Neural cell (in vitro differentiated cells): ENCODE results near the gene ABRACL. TPM values are rescaled to one million over a fixed set of nuclear protein-coding genes. Genes with fewer than 3 reads are reported as not detected.

Experiments used
- H2AFZ ChIP-seq: fragments of 200-600, 300-800 bp; sonication (generic), shearing (Covaris generic); 2 replicates; pipeline ENCODE4 v1.6.0; 2014; ENCODE audit warnings: low read depth, mild to moderate bottlenecking, antibody characterized with exemption, low read length, moderate library complexity
- H3F3A ChIP-seq: fragments of 200-600 bp; shearing (Covaris generic); 2 replicates; pipeline ENCODE4 v1.6.1; 2016; ENCODE audit warnings: mild to moderate bottlenecking, moderate library complexity, mixed read lengths, antibody characterized with exemption, low read length; ENCODE audit not compliant: insufficient read depth, poor library complexity, severe bottlenecking
- H3K27ac ChIP-seq: fragments of 200-600, 300-800 bp; sonication (generic), shearing (Covaris generic); 2 replicates; pipeline ENCODE4 v1.5.1; 2014; ENCODE audit warnings: mild to moderate bottlenecking, low read length, moderate library complexity
- H3K27me3 ChIP-seq: fragments of 300-800, 200-600 bp; sonication (generic), shearing (Covaris generic); 2 replicates; pipeline ENCODE4 v1.6.0; 2014; ENCODE audit warnings: mild to moderate bottlenecking, low read depth, low read length, moderate library complexity; ENCODE audit not compliant: insufficient read depth
- H3K36me3 ChIP-seq: fragments of 300-800, 200-600 bp; sonication (generic), shearing (Covaris generic); 2 replicates; pipeline ENCODE4 v1.5.1; 2014; ENCODE audit warnings: mild to moderate bottlenecking, antibody characterized with exemption, low read length, moderate library complexity; ENCODE audit not compliant: insufficient read depth
- H3K4me2 ChIP-seq: fragments of 300-800, 200-600 bp; sonication (generic), shearing (Covaris generic); 2 replicates; pipeline ENCODE4 v1.6.0; 2014; ENCODE audit warnings: mild to moderate bottlenecking, low read length
- H3K4me3 ChIP-seq: fragments of 300-800, 200-600 bp; sonication (generic), shearing (Covaris generic); 2 replicates; pipeline ENCODE4 v1.5.1; 2014; ENCODE audit warnings: mild to moderate bottlenecking, low read length, moderate library complexity
- H3K79me2 ChIP-seq: fragments of 200-600 bp; shearing (Covaris generic); replicated peaks from 2 replicates; pipeline ENCODE4 v1.6.0; 2014; ENCODE audit warnings: mild to moderate bottlenecking, low read length, moderate library complexity; ENCODE audit not compliant: insufficient read depth
- H3K9ac ChIP-seq: fragments of 300-800, 200-600 bp; sonication (generic), shearing (Covaris generic); 2 replicates; pipeline ENCODE4 v1.6.1; 2016; ENCODE audit warnings: mild to moderate bottlenecking, low read length, mixed read lengths
- H3K9me2 ChIP-seq: fragments of 200-600 bp; shearing (Covaris generic); 2 replicates; pipeline ENCODE4 v1.6.1; 2016; ENCODE audit warnings: mild to moderate bottlenecking, low read length, mixed read lengths; ENCODE audit not compliant: insufficient read depth
- H3K9me3 ChIP-seq: fragments of 200-600, 300-800 bp; sonication (generic), shearing (Covaris generic); 2 replicates; pipeline ENCODE4 v1.6.1; 2016; ENCODE audit warnings: mild to moderate bottlenecking, mixed run types, low read length, moderate library complexity, mixed read lengths
- H4K20me1 ChIP-seq: fragments of 200-600 bp; shearing (Covaris generic); 2 replicates; pipeline ENCODE4 v1.6.1; 2016; ENCODE audit warnings: mild to moderate bottlenecking, mixed run types; ENCODE audit not compliant: insufficient read depth
- CTCF ChIP-seq: fragments of 450-650 bp; IDR thresholded peaks from 2 replicates; pipeline ENCODE4 v1.5.1; 2014; ENCODE audit warnings: antibody characterized with exemption, mild to moderate bottlenecking, moderate library complexity; ENCODE audit not compliant: poor library complexity, severe bottlenecking
- EP300 ChIP-seq: fragments of 450-650 bp; conservative IDR thresholded peaks from 2 replicates; pipeline ENCODE4 v1.6.1; 2014; ENCODE audit warnings: antibody characterized with exemption, mild to moderate bottlenecking, moderate library complexity; ENCODE audit not compliant: poor library complexity, severe bottlenecking
- EZH2 ChIP-seq: fragments of 200-600, 300-800 bp; shearing (Covaris generic), sonication (generic); IDR thresholded peaks from 2 replicates; pipeline ENCODE4 v1.6.1; 2014; ENCODE audit warnings: antibody characterized with exemption, low read length, borderline replicate concordance, mild to moderate bottlenecking; ENCODE audit not compliant: insufficient read depth, poor library complexity, severe bottlenecking
- MXI1 ChIP-seq: fragments of 450-650 bp; conservative IDR thresholded peaks from 2 replicates; pipeline ENCODE4 v1.6.1; 2014; ENCODE audit warnings: antibody characterized with exemption, mild to moderate bottlenecking; ENCODE audit not compliant: poor library complexity, severe bottlenecking
- POLR2AphosphoS5 ChIP-seq: IDR thresholded peaks from 2 replicates; pipeline ENCODE4 v1.6.1; 2012
- RAD21 ChIP-seq: fragments of 450-650 bp; conservative IDR thresholded peaks from 2 replicates; pipeline ENCODE4 v1.6.1; 2014; ENCODE audit warnings: antibody characterized with exemption, mild to moderate bottlenecking, moderate library complexity
- REST ChIP-seq: IDR thresholded peaks from 2 replicates; pipeline ENCODE4 v1.6.1; 2012; ENCODE audit warnings: borderline replicate concordance
- SMC3 ChIP-seq: fragments of 450-650 bp; conservative IDR thresholded peaks from 2 replicates; pipeline ENCODE4 v1.6.1; 2014; ENCODE audit warnings: antibody characterized with exemption, mild to moderate bottlenecking, moderate library complexity; ENCODE audit not compliant: poor library complexity
- TAF1 ChIP-seq: IDR thresholded peaks from 2 replicates; pipeline ENCODE4 v1.6.1; 2012; ENCODE audit warnings: low read depth
- polyA plus RNA-seq: library from polyadenylated mRNA; depleted of rRNA; stranded (reverse); fragments of >200 nt; gene quantifications from 2 replicates; pipeline ENCODE4 v1.2.3, GENCODE V29; 2014

Gene ABRACL
- polyA plus RNA-seq, 1 donor from 2014 or later, result 201 TPM

GRCh38 chr6:138999949-139000725 lies 28.4 kb upstream of the ABRACL start:
- no peaks in the 10 kb centered on the region for H3K27me3 ChIP-seq
- no peak overlapping the region for H3K27ac ChIP-seq
- H2AFZ ChIP-seq, result no peak overlapping the region
- no peak overlapping the region for H3K4me2 ChIP-seq
- no peaks in the 10 kb centered on the region for H4K20me1 ChIP-seq
- no peak for TF ChIP-seq POLR2AphosphoS5
- no peak for TF ChIP-seq TAF1
- no peak for TF ChIP-seq EP300
- no peak for TF ChIP-seq MXI1
- TF ChIP-seq SMC3, result no peak
- no peak for TF ChIP-seq RAD21
- no peak for TF ChIP-seq CTCF
- TF ChIP-seq REST, result no peak
- TF ChIP-seq EZH2, result no peak
- no peaks in the 10 kb centered on the region for H3F3A ChIP-seq
- H3K79me2 ChIP-seq, result no peaks in the 10 kb centered on the region
- no peaks in the 10 kb centered on the region for H3K36me3 ChIP-seq
- H3K4me3 ChIP-seq, result no peak overlapping the region
- H3K9me3 ChIP-seq, result no peaks in the 10 kb centered on the region
- no peak overlapping the region for H3K9ac ChIP-seq
- no peaks in the 10 kb centered on the region for H3K9me2 ChIP-seq

GRCh38 chr6:139003751-139004150 lies 24.8 kb upstream of the ABRACL start:
- Histone ChIP-seq H3K4me3 (no peak overlapping the region), H4K20me1 (no peaks in the 10 kb centered on the region), H3K9me3 (no peaks in the 10 kb centered on the region), H3K9ac (no peak overlapping the region), H3K4me2 (no peak overlapping the region), H3K27ac (no peak overlapping the region), H3K9me2 (no peaks in the 10 kb centered on the region), H2AFZ (no peak overlapping the region), H3K27me3 (no peaks in the 10 kb centered on the region), H3K79me2 (no peaks in the 10 kb centered on the region), H3K36me3 (no peaks in the 10 kb centered on the region), H3F3A (no peaks in the 10 kb centered on the region)
- TF ChIP-seq CTCF, result no peak
- TF ChIP-seq EZH2, result no peak
- TF ChIP-seq SMC3, result no peak
- no peak for TF ChIP-seq TAF1
